ACHN (cell line): ENCODE data around the gene RNF14.
A peak's percentile ranks its signal among the peaks of the same experiment; 100 is the strongest.

Experiments
- DNase-seq: peaks from one replicate; pipeline ENCODE4 v3.0.0-alpha.2; 2015
- in situ Hi-C: cut with HindIII; loops from 2 replicates; pipeline ENCODE4 v1.10.0; 2017; ENCODE audit warnings: low sequenced_read_pairs, low pct_ligation_motif_present, low pct_unique_long_range_greater_than_20kb

Gene RNF14

GRCh38 chr5:141944076-141944475 is 24.8 kb upstream of the RNF14 start:
- in situ Hi-C loops = no loop called here
- DNase-seq = no peak

- no peak for DNase-seq
- in situ Hi-C loops = no loop called here
Measured at GRCh38 chr5:141945511-141946051, 23.3 kb upstream of the RNF14 start.

DNA sequence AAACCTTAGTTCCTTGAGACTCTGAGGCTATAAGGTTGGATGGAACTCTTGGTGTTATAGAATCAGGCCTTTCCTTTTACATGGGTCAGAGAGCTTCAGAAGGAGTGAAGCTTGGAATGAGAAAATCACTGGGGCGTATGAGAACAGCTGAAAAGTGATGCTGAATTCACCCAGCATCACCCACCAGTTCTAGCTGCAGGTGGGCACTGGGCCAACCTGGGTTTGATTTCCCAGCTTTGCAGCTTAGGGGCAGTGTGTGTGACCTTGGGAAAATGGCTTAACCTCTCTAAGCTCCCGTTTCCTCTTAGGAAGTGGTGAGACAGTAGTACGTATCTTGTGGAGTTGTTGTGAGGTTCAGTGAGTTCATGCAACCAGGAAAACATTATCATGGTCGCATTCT is 21.6 kb upstream of the RNF14 start:
- no peak for DNase-seq
- in situ Hi-C loops = no loop called here

- no peak for DNase-seq
- in situ Hi-C loops = no loop called here
Measured at GRCh38 chr5:141948812-141949211, 20.1 kb upstream of the RNF14 start.

- no peak for DNase-seq
- in situ Hi-C loops = no loop called here
Measured at GRCh38 chr5:141949511-141949910, 19.4 kb upstream of the RNF14 start.

GRCh38 chr5:141950207-141951005 is 18.5 kb upstream of the RNF14 start:
- in situ Hi-C loops = no loop called here
- no peak for DNase-seq

DNA sequence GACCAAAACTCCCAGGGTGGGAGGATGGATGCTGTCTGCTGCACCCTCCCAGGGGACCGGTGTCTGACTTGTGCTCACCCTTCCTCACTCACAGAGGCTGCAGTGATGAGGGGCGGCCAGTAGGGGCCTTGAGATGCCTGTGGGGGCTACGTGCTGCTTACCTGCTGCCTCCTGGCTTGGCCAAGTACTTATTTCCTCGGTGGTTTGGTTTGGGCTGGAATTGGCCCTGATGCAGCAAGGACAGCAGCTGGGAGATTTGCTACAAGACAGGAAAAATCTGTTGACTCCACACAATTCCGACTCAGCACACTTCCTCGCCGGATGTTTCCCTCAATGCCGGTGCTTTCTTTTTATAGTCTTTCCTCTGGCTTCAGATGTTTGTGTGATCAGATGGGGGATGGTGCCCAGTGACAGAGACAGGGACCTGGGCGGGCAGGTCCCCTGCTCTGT is 17.5 kb upstream of the RNF14 start:
- in situ Hi-C loops = no loop called here
- no peak for DNase-seq

DNA sequence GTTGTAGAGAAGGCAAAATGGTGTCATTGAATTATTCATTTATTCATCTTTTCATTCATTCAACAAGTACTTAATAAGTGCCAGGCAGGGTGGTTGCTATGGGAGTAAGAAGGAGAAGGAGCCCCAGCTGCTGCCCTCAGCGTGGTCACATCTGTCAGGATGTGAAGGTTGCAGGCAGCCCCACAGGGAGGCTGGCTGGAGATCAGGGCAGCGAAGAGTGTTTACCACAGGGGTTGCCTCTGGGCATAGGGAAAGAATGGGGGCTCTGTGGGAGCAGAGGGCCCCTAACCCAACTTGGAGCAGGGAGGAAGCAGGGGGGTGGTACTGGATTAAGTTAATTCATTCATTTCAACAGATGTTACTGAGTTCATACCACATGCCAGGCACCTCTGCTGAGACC is 16.9 kb upstream of the RNF14 start:
- no peak for DNase-seq
- in situ Hi-C loops = no loop called here

GRCh38 chr5:141954194-141954593 is 14.7 kb upstream of the RNF14 start:
- DNase-seq = no peak
- in situ Hi-C loops = no loop called here

DNA sequence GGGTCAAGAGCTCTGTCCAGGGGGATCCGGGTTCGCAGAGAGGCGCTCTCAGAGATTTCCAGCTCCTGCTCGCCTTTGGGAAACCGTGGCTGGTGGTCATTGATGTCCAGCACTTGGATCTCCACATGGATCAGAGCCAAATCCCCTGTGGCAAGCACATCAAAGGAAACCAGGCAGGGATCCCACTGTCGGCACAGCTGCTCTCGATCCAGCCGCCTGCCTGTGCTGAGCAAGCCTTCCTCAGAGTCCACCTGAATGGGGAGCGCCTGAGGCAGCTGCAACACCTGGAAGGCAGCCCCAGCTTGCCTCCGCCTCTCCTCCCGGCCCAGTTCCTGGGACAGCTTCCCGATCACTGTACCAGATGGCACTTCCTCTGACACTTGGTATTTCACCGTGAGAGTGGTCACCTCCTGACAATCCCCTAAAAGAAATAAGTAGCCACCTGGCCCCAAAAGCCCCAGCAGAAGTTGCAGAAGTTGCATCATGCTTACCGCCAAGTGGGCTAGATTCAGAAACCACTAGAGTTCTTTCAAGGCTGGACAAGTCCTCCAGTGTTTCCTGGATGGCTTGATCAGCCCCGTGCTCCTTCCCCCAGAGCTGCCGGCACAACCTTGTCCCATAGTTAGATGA is 11.4 kb upstream of the RNF14 start:
- in situ Hi-C loops = no loop called here
- no peak for DNase-seq

DNA sequence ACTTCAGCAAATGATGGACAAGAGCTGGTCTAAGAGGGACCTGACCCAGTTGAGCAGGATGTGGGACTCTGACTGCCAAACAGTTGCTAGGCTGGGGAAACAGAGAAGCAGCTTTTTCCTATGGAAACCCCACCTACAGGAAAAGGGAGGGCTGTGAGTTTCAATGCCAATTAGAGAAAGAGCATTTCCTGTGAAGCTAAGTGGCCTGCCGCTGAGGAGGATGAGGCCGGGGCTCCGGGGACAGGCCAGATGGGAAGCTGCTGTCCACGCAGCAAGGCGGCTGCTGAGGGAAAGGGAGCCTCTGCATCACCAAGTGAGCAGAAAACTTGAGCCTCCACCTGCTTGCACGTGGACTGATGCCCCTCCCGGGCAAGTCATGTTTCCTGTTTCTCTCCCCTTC is 10.8 kb upstream of the RNF14 start, which contains the start of gene PCDH12:
Gene PCDH12 (minus strand): TSS at position 90 of the 400 bp plus-strand sequence. CDS start 351 bp downstream, outside the sequence.
- in situ Hi-C loops = no loop called here

GRCh38 chr5:141958546-141959172 is 10.2 kb upstream of the RNF14 start:
- DNase-seq = no peak
- in situ Hi-C loops = no loop called here

More for the DNA sequence above, 10.8 kb upstream of the RNF14 start, which contains the start of gene PCDH12:
- no peak for DNase-seq

DNA sequence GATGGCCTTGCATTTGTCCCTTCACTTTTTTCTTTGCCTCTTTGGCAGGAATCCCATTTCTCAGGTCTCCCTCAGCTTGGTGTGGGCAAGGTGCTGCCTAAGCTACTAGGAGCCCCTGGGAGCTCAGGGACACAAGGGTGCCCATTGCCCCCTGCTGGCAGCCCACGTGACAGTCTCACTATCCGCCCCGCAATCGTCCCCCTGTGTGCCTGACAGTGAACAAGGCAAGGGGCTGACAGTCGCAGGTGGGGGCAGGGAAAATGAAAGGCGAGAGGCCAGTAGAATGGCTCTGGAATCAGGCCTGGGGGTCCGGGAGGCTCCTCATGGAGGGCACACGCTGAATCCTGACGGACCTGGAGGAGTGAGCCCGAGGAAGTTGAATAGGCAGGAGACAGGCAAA is 8.9 kb upstream of the RNF14 start:
- DNase-seq = peak; percentile 7
- in situ Hi-C loops = no loop called here

DNA sequence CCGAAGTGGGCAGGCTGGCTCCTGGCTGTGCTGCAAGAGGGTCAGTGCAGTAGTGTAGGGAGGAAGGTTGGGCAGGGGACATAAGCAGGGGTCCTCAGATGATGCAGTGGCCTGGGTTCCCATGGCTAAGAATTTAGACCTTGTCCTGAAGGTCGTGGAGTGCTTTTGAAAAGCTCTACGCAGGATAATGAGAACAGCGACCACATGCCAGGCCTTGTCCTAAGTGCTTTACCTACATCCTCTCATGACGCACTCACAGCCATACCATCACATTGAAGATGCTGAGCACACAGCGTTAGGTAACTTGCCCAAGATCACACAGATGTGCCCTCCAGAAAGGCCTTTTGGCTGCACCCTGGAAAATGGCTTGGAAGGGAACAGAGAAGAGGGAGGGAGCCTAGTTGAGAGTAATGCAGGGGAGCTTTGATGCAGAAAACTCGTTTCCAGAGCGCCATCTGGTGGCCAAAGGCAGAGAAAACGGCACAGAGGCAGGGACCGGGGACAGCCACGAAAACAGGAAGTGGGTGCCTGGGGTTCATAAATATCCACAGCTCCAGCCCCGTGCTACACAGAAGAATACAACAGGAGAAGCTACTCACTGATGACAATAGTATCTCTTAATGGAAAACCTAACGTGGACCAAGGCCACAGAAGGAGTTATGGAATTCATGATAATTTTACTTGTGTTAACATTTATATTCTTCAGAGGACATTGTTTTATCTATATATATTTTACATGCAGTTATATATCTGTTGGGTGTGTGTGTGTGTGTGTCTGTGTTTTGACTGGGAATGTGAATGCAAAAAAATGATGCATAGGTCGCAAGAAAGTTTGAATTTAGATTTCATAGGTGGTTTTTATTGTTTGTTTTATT is 8.2 kb upstream of the RNF14 start:
- DNase-seq = peak; percentile 83
- in situ Hi-C loops = no loop called here

DNA sequence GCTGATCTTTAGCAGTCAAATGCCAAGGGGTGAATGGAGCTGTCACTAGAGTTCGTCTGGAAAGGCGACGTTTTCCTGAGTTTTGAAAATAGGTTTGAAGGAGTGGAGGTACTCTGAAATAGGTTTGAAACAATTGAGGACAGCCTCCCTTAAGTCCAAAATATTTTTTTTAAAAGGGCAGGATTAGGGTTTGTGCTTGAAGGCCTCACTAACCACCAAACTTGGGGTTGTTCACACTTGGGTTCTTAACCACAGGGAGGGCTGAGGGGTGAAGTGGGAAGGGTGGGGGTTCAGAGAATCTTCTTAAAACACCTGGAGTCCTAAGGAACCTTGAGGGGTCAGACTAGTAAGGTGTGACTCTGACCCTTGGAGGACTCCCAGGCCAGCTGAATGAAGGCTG is 7.4 kb upstream of the RNF14 start:
- in situ Hi-C loops = no loop called here
- no peak for DNase-seq

DNA sequence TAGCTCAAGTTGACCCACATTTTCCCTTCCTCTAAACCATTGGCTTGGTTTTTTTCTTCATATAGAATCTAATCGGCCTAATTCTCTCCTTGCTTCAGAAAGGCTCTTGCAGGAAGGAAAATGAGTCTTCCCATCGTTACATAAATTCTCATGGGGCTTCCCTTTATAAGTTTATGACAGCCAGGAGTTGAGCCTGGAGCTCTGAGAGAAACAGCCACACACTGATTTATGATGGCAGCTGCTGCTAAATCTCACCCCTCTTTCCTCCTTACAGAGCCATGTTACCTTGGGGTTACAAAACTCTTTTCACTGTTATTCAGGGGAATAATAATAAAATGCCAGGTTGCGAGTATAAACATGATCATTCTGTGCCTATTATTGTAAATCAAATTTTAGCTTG is 5.2 kb upstream of the RNF14 start:
- in situ Hi-C loops = no loop called here
- no peak for DNase-seq

DNA sequence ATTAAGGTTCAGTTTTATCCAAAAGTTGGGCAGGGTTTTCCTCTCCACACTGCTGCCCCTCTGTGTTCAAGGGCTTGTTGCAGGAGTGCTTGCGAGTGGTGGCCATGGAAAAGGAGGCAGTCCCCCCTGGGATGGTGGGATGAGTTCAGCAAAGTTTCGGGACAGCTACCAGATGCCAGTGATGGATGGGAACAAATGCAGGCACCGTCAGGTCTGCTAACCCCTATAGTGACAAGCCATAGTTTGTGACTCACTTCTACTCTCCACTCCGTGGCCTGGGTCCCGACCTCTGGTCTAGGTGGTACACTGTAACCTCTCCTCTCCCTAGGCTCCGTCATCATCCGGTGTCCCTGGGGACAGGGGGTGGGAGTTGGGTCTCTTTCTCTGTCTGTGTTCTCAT is 3.8 kb upstream of the RNF14 start:
- no peak for DNase-seq
- in situ Hi-C loops = no loop called here

DNA sequence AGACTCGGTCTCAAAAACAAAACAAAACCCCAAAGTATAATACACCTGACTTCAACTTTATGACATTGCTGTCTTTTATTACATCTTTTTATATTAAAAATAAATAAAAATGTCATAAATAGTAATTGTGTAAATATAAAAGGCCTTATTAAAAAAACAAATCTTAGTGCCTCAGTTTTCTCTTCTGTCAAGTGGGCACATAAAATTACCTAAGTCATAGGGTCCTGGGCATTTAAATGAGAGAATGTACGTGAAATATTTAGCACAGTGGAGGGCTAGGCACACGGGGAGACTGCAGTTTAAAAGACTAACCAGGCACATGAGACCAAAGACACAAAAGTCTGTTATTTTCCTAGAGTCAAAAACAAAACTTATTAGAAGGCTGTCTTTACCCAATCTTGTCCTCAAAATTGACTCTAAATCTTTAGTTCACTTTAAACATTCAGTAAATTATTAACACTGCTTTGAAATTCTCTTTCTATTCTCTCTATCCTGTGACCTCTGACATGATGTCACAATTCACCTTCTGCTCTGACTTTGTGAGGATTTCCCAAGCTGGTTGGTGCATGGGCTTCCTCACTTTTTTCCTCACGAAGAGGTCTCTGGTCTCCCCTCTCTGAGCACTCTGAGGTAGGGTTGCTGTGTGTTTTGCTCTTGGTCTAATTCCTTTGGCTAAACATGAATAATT is 2.5 kb upstream of the RNF14 start:
- in situ Hi-C loops = no loop called here
- no peak for DNase-seq
